Endothelial cell of umbilical vein (primary cell): ENCODE data around the gene RPL5.

ENCODE experiments used
- CTCF ChIP-seq, 2 donors: IDR thresholded peaks; 1 replicate in 1 of 2; 2 replicates in 1 of 2; pipeline ENCODE4 v1.5.1; 2011; ENCODE audit warnings: low read length in 2 of 2, mild to moderate bottlenecking in 2 of 2, moderate library complexity in 2 of 2, control low read depth in 1 of 2, inconsistent platforms in 1 of 2, low read depth in 1 of 2; ENCODE audit not compliant: insufficient read depth in 1 of 2; ENCODE audit errors: extremely low read depth in 1 of 2
- EZH2 ChIP-seq: IDR thresholded peaks from 2 replicates; pipeline ENCODE4 v1.6.1; 2012; ENCODE audit warnings: borderline replicate concordance, low read depth, mild to moderate bottlenecking, moderate library complexity, low read length, inconsistent platforms; ENCODE audit not compliant: severe bottlenecking
- POLR2A ChIP-seq: IDR thresholded peaks from 2 replicates; pipeline ENCODE4 v1.6.1; 2012; ENCODE audit warnings: low read depth, mild to moderate bottlenecking, control low read depth, low read length

DNA sequence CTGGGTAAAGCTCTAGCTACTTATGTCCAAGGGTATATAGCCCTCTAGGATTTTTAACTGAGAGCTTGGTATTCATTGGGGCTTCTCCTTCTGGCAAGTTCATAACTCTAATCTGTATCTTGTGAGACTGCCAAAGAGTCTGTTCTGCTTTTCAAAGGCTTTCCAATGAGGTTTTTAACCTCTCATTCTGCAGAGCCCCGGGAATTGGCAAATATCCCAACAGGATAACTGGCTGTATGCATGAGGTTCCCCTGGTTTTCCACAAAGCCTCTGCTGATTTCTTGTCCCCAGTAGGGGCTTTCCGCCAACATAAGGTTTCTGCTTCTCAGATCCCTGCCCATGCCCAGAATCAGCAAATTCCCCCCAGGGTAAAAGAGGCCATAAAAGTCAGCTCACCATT, 40.9 kb downstream of the RPL5 start:
- TF ChIP-seq EZH2 (no peak), CTCF (IDR thresholded peaks at IDR 0.05; ENCODE audit: extremely low read depth in 1 of 2, insufficient read depth in 1 of 2, low read depth in 1 of 2, low read length in 2 of 2) (no peak), POLR2A (no peak)
